HEK293T (cell line): ENCODE measurements around the gene PPL.
A peak's percentile ranks its signal among the peaks of the same experiment; 100 is the strongest.

Source experiments
- CTCF ChIA-PET: fragments of 350-600 bp; formaldehyde crosslinking; extraction: SDS; loops from one replicate; lab custom pipeline; 2021; ENCODE audit warnings: antibody characterized with exemption, inconsistent platforms; lab: Yijun Ruan, JAX
- POLR2A ChIA-PET: fragments of 350-600 bp; formaldehyde crosslinking; extraction: SDS; loops from one replicate; lab custom pipeline; 2020; ENCODE audit warnings: antibody characterized with exemption, inconsistent platforms; lab: Yijun Ruan, JAX
- DNase-seq: peaks from one replicate; pipeline ENCODE4 v3.0.0; 2012; ENCODE audit warnings: mixed read lengths; ENCODE audit errors: extremely low spot score
- ARNT ChIP-seq: fragments of 450-650 bp; IDR thresholded peaks from 2 replicates; pipeline ENCODE4 v1.6.1; 2017; ENCODE audit warnings: mild to moderate bottlenecking
- BHLHE40 ChIP-seq: fragments of 450-650 bp; IDR thresholded peaks from 2 replicates; pipeline ENCODE4 v1.6.1; 2016; ENCODE audit warnings: mild to moderate bottlenecking, moderate library complexity, borderline replicate concordance
- CTBP1 ChIP-seq: fragments of 450-650 bp; IDR thresholded peaks from 2 replicates; pipeline ENCODE4 v1.6.1; 2016; ENCODE audit warnings: borderline replicate concordance
- ELF4 ChIP-seq: fragments of 450-650 bp; IDR thresholded peaks from 2 replicates; pipeline ENCODE4 v1.6.1; 2017; ENCODE audit warnings: antibody characterized with exemption
- FOXA1 ChIP-seq: fragments of 450-650 bp; IDR thresholded peaks from 2 replicates; pipeline ENCODE4 v1.6.1; 2016; ENCODE audit warnings: mild to moderate bottlenecking
- FOXK2 ChIP-seq: fragments of 450-650 bp; IDR thresholded peaks from 2 replicates; pipeline ENCODE4 v1.6.1; 2016; ENCODE audit warnings: mild to moderate bottlenecking
- FOXM1 ChIP-seq: fragments of 450-650 bp; IDR thresholded peaks from 2 replicates; pipeline ENCODE4 v1.6.1; 2017; ENCODE audit warnings: mild to moderate bottlenecking, borderline replicate concordance
- HDGF ChIP-seq: fragments of 450-650 bp; IDR thresholded peaks from 2 replicates; pipeline ENCODE4 v1.6.1; 2017; ENCODE audit warnings: antibody characterized with exemption, borderline replicate concordance
- L3MBTL2 ChIP-seq: fragments of 450-650 bp; conservative IDR thresholded peaks from 2 replicates; pipeline ENCODE4 v1.6.1; 2016; ENCODE audit warnings: mild to moderate bottlenecking
- LEF1 ChIP-seq: fragments of 450-650 bp; IDR thresholded peaks from 2 replicates; pipeline ENCODE4 v1.6.1; 2017; ENCODE audit warnings: mild to moderate bottlenecking, borderline replicate concordance
- NFRKB ChIP-seq: fragments of 450-650 bp; IDR thresholded peaks from 2 replicates; pipeline ENCODE4 v1.6.1; 2016; ENCODE audit warnings: mild to moderate bottlenecking, moderate library complexity
- SP1 ChIP-seq: fragments of 450-650 bp; IDR thresholded peaks from 2 replicates; pipeline ENCODE4 v1.6.1; 2017
- SUZ12 ChIP-seq: fragments of 450-650 bp; IDR thresholded peaks from 2 replicates; pipeline ENCODE4 v1.6.1; 2016; ENCODE audit warnings: mild to moderate bottlenecking
- TARDBP ChIP-seq: fragments of 450-650 bp; IDR thresholded peaks from 2 replicates; pipeline ENCODE4 v1.6.1; 2016
- ZNF384 ChIP-seq: fragments of 450-650 bp; IDR thresholded peaks from 2 replicates; pipeline ENCODE4 v1.6.1; 2016
- TF ChIP-seq, protein P1 (sequence below): fragments of 450-650 bp; IDR thresholded peaks from 2 replicates; pipeline ENCODE4 v1.6.1; 2016

The PPL gene

DNA sequence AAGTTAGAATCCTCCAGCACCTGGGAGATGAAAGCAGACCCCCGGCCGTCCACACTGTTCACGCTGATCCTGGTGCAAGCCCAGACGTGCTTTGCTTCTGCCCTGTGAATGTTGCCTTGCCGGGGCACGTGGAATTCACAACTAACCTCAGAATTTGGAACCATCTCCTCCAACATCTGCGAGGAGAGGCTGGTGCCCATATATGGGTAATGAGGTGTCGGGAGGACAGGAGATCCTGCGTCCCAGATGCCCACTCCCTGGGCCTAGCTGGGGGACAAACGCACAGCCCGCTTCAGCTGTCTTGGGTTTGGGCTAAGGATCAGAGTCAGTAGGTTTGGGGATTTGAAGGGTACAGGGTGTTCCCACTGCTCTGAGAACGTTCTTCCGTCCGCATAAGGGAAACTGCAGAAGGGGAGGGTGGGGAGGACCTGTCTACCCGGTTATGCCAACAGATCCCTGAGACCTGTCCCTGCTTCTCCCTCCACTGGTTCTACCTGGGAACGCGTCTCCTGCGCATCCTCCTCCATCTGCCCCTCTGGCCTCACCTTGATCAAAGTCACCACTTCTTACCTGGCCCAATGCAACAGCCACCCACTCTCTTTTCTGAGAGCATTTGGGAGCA, 14.1 kb downstream of the PPL start:
- DNase-seq: no peak
- ChIA-PET CTCF (no interaction called here), POLR2A (no interaction called here)
- TF ChIP-seq LEF1: no peak

DNA sequence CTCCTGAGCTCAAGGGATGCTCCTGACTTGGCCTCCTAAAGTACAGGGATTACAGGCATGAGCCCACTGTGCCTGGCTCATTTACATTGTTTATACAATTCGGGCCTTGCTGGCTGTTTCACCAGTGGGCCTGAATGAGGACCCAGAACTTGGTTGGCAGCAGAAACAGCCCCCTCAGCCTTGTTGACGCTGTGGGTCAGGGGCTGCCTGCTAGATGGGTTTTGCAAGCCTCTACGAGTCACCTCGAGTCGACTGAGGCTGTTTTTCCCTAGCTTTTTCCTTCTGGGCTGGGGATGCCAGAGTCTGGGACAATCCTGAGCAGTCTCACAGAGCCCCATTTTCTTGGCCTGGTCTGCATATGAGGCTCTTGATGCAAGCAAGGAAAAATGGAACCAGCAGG, 16.1 kb downstream of the PPL start:
- no peak for DNase-seq
- TF ChIP-seq LEF1: no peak
- no peak for TF ChIP-seq HDGF
- TF ChIP-seq SUZ12: no peak
- TF ChIP-seq ZNF384: no peak
- no peak for TF ChIP-seq FOXK2
- no peak for TF ChIP-seq L3MBTL2
- no peak for TF ChIP-seq TARDBP
- TF ChIP-seq, protein P1, sequence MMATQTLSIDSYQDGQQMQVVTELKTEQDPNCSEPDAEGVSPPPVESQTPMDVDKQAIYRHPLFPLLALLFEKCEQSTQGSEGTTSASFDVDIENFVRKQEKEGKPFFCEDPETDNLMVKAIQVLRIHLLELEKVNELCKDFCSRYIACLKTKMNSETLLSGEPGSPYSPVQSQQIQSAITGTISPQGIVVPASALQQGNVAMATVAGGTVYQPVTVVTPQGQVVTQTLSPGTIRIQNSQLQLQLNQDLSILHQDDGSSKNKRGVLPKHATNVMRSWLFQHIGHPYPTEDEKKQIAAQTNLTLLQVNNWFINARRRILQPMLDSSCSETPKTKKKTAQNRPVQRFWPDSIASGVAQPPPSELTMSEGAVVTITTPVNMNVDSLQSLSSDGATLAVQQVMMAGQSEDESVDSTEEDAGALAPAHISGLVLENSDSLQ: no peak
- no peak for TF ChIP-seq BHLHE40
- TF ChIP-seq FOXA1: no peak
- no peak for TF ChIP-seq SP1
- no peak for TF ChIP-seq ELF4
- TF ChIP-seq ARNT: no peak
- TF ChIP-seq NFRKB: no peak
- ChIA-PET CTCF (no interaction called here), POLR2A (no interaction called here)

DNA sequence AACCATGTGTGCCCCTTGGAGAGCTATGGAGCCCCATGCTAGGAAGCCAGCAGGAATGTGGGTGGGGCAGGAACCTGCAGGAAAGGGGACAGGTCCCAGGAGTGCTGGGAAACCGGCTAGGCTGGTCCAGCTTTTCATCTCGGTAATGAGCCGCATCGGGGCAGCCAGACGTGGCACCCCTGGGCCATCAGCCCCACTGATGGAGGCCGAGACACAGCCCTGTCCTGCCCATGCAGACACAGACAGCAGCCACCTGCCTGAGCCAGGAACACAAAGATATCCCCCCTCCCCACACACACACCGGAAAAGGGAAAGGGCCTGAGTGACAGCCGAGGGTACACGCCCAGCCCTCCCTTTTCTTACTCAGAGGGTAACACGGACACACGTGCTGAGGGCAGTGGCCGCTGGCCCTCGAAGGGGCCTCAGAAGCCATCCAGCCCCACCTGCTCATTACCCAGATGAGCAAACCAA, 18.1 kb downstream of the PPL start:
- DNase-seq: no peak
- TF ChIP-seq, protein P1: 0 out of 2 replicates have a peak, but pooled peaks have one; percentile 37
- no peak for TF ChIP-seq BHLHE40
- ChIA-PET CTCF (no interaction called here), POLR2A (interaction anchor here (0.6 kb wide), 1 partner anchor 39 kb away, joined by 4 read pairs; the partner anchor contains the start of gene SEC14L5)

DNA sequence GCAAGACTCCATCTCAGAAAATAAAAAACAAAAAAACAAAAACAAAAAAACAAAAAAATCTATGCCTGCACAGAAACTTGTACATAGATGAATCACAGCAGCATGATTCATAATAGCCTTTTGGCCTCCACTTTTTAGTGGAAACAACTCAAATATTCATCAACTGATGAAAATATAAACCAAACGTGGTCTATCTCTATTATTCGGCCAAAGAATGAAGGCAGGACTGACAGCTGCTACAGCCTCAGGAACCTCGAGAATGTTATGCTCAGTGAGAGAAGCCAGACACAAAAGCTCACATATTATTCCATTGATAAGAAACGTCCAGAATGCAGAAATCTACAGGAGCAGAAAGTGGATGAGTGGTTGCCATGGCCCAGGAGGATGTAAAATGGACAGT, 19.8 kb downstream of the PPL start:
- POLR2A ChIA-PET: no interaction called here
- TF ChIP-seq ZNF384 (no peak), FOXM1 (no peak), FOXA1 (no peak), FOXK2 (no peak), ARNT (no peak), SP1 (no peak), TARDBP (no peak), ELF4 (no peak), NFRKB (no peak), L3MBTL2 (no peak), HDGF (no peak), CTBP1 (no peak), LEF1 (no peak), SUZ12 (no peak), BHLHE40 (no peak)
- TF ChIP-seq, protein P1: no peak
- CTCF ChIA-PET: no interaction called here
- no peak for DNase-seq

DNA sequence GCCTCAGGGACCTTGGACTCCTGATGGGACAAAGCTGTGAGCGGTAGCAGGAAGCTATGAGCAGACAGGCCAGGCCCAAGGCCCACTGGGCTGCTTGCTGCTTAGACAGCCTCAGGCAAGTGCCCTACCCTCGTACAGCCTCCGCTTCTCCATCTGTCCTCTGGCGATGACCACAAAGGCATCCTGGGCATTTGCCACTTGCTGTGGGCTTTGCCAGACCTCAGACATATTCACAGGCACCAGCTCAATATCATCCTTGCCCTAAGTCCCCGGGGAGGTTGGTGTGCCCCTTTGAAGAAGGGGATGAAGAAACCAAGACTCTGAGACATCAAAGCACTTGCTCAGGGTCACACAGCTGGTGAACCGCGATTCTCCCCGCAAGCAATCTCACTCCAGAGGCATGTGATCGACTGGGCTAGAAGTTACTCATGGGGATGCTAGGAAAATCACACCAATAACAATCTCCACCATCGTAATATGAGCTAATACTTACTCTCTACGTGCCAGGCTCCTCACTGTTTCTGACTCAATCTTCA, 21.7 kb downstream of the PPL start:
- no peak for DNase-seq
- POLR2A ChIA-PET: no interaction called here
- CTCF ChIA-PET: no interaction called here
- TF ChIP-seq LEF1 (no peak), SUZ12 (no peak), TARDBP (no peak), FOXM1 (no peak), CTBP1 (no peak), FOXA1 (no peak), ARNT (no peak), BHLHE40 (no peak), ELF4 (no peak), FOXK2 (no peak), ZNF384 (no peak), HDGF (no peak), NFRKB (no peak), SP1 (no peak), L3MBTL2 (no peak)
- TF ChIP-seq, protein P1: no peak

DNA sequence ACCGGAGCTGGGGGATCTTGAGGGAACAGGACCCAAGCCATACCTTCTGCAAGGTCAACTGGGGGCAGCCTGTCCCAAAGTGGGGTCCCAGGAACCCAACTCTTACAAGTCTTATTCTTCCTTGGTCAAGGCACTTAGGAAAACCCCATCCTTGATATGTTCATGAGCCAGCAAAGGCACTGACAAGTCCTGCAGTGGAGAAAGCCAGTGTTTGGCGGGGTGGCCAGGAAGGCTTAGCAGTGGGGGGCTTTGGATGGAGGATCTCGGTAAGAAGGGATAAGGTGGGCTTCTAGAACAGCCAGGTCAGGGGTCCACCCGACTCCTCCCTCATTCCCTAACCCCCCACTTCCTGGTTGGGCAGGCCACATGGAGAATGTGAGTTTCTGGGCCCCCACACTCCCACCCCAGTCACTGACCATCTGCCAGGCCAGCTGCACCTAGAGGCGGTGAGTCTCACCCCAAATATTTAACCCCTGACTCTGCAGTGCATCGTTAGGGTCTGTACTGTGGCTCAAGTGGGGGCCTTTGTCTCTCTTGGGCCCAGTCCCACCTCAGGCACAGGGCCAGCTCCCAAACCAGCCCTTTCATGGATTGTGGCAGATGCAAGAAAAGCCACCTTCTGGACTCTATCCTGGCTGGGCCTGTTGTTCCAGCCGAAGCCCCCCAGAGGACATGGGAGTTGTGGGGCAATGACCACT, 22.3 kb downstream of the PPL start:
- TF ChIP-seq ELF4: no peak
- no peak for TF ChIP-seq FOXA1
- no peak for TF ChIP-seq SP1
- no peak for TF ChIP-seq TARDBP
- TF ChIP-seq L3MBTL2: no peak
- TF ChIP-seq FOXM1: no peak
- TF ChIP-seq ARNT: no peak
- no peak for TF ChIP-seq CTBP1
- ChIA-PET POLR2A (no interaction called here), CTCF (no interaction called here)
- no peak for DNase-seq
